K562 (cell line): ENCODE data around the gene POC1B. TPM values are rescaled to one million over a fixed set of nuclear protein-coding genes. Genes with fewer than 3 reads are reported as not detected.

ENCODE experiments used
- ARID1B ChIP-seq: fragments of 450-650 bp; IDR thresholded peaks from 2 replicates; pipeline ENCODE4 v1.6.1; 2016; ENCODE audit warnings: antibody characterized with exemption, mild to moderate bottlenecking, inconsistent platforms
- KLF1 ChIP-seq: fragments of 450-650 bp; IDR thresholded peaks from 2 replicates; pipeline ENCODE4 v1.6.1; 2016; ENCODE audit warnings: missing genetic modification characterization, missing compliant biosample characterization
- NEUROD1 ChIP-seq: fragments of 150-350 bp; IDR thresholded peaks from 2 replicates; pipeline ENCODE4 v1.6.1; 2014; ENCODE audit warnings: borderline replicate concordance, low read length, low read depth; ENCODE audit not compliant: partially characterized antibody
- SIN3B ChIP-seq: fragments of 450-650 bp; IDR thresholded peaks from 2 replicates; pipeline ENCODE4 v1.6.1; 2017; ENCODE audit warnings: low read depth, mild to moderate bottlenecking, moderate library complexity
- SIX5 ChIP-seq, 2 experiments: IDR thresholded peaks; 2 replicates each; pipeline ENCODE4 v1.6.1; 2011; ENCODE audit warnings: low read length in 2 of 2, borderline replicate concordance in 1 of 2, low read depth in 1 of 2, mild to moderate bottlenecking in 1 of 2, moderate library complexity in 1 of 2; ENCODE audit not compliant: insufficient read depth in 1 of 2
- polyA plus RNA-seq, 8 experiments: library from polyadenylated mRNA; depleted of rRNA in 4 of 8; stranded (reverse) in 5 of 8; unstranded in 3 of 8; fragments of >200 nt; fragmentation: Nextera tagmentation in 2 of 8; fragmentation: Illumina TruSeq in 1 of 8; extraction: Ambion mirVana in 2 of 8; extraction: Trizol in 1 of 8; gene quantifications; 2 replicates each; pipeline versions ENCODE4 v1.2.1 to v1.2.3, GENCODE V29; 2011 to 2014; ENCODE audit warnings: inconsistent platforms in 1 of 8, missing spikeins in 1 of 8
- total RNA-seq, 7 experiments: library from RNA; depleted of rRNA in 6 of 7; stranded (reverse); fragments of >200 nt in 6 of 7; fragmentation: Illumina TruSeq in 2 of 7; extraction: Trizol in 2 of 7; gene quantifications; 2 replicates each; pipeline versions ENCODE4 v1.2.1 to v1.2.3, GENCODE V29; 2011 to 2021; ENCODE audit warnings: low replicate concordance in 1 of 7
- TF ChIP-seq, protein P1 (sequence below): fragments of 450-650 bp; IDR thresholded peaks from 2 replicates; pipeline ENCODE4 v1.7.1; 2018; ENCODE audit warnings: mild to moderate bottlenecking, low read depth; ENCODE audit not compliant: partially characterized antibody

POC1B gene
- total and polyA plus RNA-seq, 9 of the 15 experiments (the other 6 are each of a cell fraction or from before 2014, with no cell fraction given) = 4.5 to 16.1 (median 10.4) TPM

DNA sequence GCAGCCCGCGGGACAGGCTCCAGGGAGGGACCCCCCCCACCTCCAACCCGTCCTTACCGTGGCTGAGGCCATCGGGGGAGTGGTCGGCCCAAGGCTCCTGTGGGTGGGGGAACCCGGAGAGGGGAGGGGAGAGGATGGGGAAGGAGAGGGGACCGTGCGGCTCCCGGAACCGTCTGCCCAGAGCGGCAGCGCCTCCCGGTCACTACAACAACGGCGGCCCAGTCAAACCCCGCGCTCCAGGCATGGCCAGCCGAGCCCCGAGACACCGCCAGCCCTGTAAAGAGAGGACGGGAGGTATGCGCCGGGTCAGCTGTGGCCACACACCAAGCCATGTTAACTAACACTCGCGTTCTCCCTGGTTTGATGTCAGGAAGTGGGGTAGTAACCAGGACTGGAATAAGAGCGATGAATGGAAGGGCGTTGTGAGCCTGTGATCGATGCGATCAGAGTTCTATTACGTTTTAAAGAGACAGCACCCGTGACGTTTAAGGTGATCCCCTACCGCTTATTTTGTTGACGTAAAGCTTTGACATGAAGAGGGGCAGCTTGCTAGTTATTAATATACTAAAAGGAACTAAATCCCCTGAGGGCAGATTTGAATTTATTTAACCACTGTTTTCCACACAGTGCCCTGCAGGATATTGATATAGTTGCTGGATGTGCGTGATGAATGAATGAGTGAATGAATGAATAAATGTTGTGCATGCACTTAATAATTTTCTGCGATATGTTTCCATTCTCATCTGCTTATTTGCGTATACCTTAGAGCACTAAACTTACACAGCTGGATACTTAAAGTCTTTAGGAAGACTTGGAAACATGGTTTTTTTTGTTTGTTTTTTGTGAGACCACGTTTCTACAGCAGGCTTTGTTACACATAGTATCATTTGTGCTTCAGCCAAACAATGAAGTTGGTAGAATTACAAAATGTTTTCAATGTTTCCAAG lies at the start of gene POC1B (continued):
- TF ChIP-seq, protein P1, sequence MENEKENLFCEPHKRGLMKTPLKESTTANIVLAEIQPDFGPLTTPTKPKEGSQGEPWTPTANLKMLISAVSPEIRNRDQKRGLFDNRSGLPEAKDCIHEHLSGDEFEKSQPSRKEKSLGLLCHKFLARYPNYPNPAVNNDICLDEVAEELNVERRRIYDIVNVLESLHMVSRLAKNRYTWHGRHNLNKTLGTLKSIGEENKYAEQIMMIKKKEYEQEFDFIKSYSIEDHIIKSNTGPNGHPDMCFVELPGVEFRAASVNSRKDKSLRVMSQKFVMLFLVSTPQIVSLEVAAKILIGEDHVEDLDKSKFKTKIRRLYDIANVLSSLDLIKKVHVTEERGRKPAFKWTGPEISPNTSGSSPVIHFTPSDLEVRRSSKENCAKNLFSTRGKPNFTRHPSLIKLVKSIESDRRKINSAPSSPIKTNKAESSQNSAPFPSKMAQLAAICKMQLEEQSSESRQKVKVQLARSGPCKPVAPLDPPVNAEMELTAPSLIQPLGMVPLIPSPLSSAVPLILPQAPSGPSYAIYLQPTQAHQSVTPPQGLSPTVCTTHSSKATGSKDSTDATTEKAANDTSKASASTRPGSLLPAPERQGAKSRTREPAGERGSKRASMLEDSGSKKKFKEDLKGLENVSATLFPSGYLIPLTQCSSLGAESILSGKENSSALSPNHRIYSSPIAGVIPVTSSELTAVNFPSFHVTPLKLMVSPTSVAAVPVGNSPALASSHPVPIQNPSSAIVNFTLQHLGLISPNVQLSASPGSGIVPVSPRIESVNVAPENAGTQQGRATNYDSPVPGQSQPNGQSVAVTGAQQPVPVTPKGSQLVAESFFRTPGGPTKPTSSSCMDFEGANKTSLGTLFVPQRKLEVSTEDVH = peak; percentile 83
- TF ChIP-seq SIX5 (IDR thresholded peaks at IDR 0.05; ENCODE audit: borderline replicate concordance in 1 of 2, insufficient read depth in 1 of 2, low read depth in 1 of 2, low read length in 2 of 2) = peak in 1 of 2 experiments; percentile 41; a peak in 1 of 4 replicates
- peak; percentile 91 for TF ChIP-seq SIN3B
- peak; percentile 30; the same call in 1 of the 2 replicates for TF ChIP-seq ARID1B
- peak; percentile 59; the same call in 1 of the 2 replicates for TF ChIP-seq KLF1 (tag)
- TF ChIP-seq NEUROD1 = peak; percentile 86
